ENCODE results near the gene MAP3K7CL.

DNA sequence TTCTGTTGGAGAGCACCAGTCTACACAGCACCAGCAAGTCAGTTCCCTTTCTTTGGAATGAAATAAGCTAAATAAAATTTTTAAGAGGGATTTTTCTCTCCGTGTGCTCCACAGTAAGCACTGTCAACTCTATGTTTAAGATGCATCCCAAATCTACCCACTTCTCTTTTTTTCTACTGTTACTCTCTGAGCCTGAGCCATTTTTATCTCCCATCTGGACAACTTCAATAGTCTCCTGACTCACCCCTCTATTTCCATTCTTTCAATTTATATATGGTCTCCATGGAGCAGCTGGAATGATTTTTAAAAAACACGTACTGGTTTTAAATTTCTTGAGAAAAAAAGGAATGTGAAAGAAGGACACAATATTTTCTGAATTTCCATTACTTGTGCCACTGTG is 32.3 kb upstream of the MAP3K7CL start:
- TF ChIP-seq, protein P1, sequence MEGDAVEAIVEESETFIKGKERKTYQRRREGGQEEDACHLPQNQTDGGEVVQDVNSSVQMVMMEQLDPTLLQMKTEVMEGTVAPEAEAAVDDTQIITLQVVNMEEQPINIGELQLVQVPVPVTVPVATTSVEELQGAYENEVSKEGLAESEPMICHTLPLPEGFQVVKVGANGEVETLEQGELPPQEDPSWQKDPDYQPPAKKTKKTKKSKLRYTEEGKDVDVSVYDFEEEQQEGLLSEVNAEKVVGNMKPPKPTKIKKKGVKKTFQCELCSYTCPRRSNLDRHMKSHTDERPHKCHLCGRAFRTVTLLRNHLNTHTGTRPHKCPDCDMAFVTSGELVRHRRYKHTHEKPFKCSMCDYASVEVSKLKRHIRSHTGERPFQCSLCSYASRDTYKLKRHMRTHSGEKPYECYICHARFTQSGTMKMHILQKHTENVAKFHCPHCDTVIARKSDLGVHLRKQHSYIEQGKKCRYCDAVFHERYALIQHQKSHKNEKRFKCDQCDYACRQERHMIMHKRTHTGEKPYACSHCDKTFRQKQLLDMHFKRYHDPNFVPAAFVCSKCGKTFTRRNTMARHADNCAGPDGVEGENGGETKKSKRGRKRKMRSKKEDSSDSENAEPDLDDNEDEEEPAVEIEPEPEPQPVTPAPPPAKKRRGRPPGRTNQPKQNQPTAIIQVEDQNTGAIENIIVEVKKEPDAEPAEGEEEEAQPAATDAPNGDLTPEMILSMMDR (IDR thresholded peaks at IDR 0.05; ENCODE audit: low read depth, low read length, missing input control): no peak
- TF ChIP-seq SP1 (IDR thresholded peaks at IDR 0.05) (no peak), RAD21 (IDR thresholded peaks at IDR 0.05) (no peak)
- TF ChIP-seq, protein P2, sequence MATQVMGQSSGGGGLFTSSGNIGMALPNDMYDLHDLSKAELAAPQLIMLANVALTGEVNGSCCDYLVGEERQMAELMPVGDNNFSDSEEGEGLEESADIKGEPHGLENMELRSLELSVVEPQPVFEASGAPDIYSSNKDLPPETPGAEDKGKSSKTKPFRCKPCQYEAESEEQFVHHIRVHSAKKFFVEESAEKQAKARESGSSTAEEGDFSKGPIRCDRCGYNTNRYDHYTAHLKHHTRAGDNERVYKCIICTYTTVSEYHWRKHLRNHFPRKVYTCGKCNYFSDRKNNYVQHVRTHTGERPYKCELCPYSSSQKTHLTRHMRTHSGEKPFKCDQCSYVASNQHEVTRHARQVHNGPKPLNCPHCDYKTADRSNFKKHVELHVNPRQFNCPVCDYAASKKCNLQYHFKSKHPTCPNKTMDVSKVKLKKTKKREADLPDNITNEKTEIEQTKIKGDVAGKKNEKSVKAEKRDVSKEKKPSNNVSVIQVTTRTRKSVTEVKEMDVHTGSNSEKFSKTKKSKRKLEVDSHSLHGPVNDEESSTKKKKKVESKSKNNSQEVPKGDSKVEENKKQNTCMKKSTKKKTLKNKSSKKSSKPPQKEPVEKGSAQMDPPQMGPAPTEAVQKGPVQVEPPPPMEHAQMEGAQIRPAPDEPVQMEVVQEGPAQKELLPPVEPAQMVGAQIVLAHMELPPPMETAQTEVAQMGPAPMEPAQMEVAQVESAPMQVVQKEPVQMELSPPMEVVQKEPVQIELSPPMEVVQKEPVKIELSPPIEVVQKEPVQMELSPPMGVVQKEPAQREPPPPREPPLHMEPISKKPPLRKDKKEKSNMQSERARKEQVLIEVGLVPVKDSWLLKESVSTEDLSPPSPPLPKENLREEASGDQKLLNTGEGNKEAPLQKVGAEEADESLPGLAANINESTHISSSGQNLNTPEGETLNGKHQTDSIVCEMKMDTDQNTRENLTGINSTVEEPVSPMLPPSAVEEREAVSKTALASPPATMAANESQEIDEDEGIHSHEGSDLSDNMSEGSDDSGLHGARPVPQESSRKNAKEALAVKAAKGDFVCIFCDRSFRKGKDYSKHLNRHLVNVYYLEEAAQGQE (IDR thresholded peaks at IDR 0.05): no peak
- TF ChIP-seq, protein P3, sequence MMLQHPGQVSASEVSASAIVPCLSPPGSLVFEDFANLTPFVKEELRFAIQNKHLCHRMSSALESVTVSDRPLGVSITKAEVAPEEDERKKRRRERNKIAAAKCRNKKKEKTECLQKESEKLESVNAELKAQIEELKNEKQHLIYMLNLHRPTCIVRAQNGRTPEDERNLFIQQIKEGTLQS (IDR thresholded peaks at IDR 0.05): no peak
- TF ChIP-seq, protein P4, sequence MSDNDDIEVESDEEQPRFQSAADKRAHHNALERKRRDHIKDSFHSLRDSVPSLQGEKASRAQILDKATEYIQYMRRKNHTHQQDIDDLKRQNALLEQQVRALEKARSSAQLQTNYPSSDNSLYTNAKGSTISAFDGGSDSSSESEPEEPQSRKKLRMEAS (IDR thresholded peaks at IDR 0.05): no peak
